Hepatocyte (in vitro differentiated cells): ENCODE measurements around the gene NPW. TPM values are rescaled to one million over a fixed set of nuclear protein-coding genes. Genes with fewer than 3 reads are reported as not detected.
"Not testable (repeated sequence)": the region's sequence is repeated elsewhere in the genome, so short reads cannot be mapped to it uniquely, and the experiment has no call there.

ENCODE experiments used
- DNase-seq: peaks from one replicate; pipeline ENCODE4 v3.0.0-alpha.2; 2016; ENCODE audit warnings: low spot score
- H2AFZ ChIP-seq: fragments of 200-600 bp; sonication (generic); 2 replicates; pipeline ENCODE4 v1.6.0; 2016; ENCODE audit warnings: antibody characterized with exemption, mild to moderate bottlenecking
- H3K27ac ChIP-seq: fragments of 200-600 bp; sonication (generic); 2 replicates; pipeline ENCODE4 v1.5.1; 2016; ENCODE audit warnings: mild to moderate bottlenecking
- H3K27me3 ChIP-seq: fragments of 200-600 bp; sonication (generic); 2 replicates; pipeline ENCODE4 v1.6.1; 2016
- H3K36me3 ChIP-seq: fragments of 200-600 bp; sonication (generic); replicated peaks from 2 replicates; pipeline ENCODE4 v1.5.1; 2016; ENCODE audit warnings: low read depth; ENCODE audit not compliant: insufficient read depth
- H3K4me1 ChIP-seq: fragments of 200-600 bp; sonication (generic); 2 replicates; pipeline ENCODE4 v1.5.1; 2016; ENCODE audit warnings: mild to moderate bottlenecking, moderate library complexity; ENCODE audit not compliant: insufficient read depth
- H3K4me2 ChIP-seq: fragments of 200-600 bp; sonication (generic); 2 replicates; pipeline ENCODE4 v1.6.0; 2016
- H3K4me3 ChIP-seq: fragments of 200-600 bp; sonication (generic); 2 replicates; pipeline ENCODE4 v1.5.1; 2016; ENCODE audit warnings: mild to moderate bottlenecking
- H3K79me2 ChIP-seq: fragments of 200-600 bp; sonication (generic); 2 replicates; pipeline ENCODE4 v1.6.0; 2017; ENCODE audit warnings: mild to moderate bottlenecking
- H3K9me2 ChIP-seq: fragments of 200-600 bp; sonication (generic); replicated peaks from 2 replicates; pipeline ENCODE4 v1.6.0; 2017; ENCODE audit warnings: mild to moderate bottlenecking; ENCODE audit not compliant: insufficient read depth
- H3K9me3 ChIP-seq: fragments of 200-600 bp; sonication (generic); 2 replicates; pipeline ENCODE4 v1.5.1; 2016; ENCODE audit warnings: low read depth, mild to moderate bottlenecking
- H4K20me1 ChIP-seq: fragments of 200-600 bp; sonication (generic); 2 replicates; pipeline ENCODE4 v1.6.0; 2016; ENCODE audit warnings: mild to moderate bottlenecking; ENCODE audit not compliant: insufficient read depth, poor library complexity, severe bottlenecking
- CTCF ChIP-seq: fragments of 200-600 bp; sonication (generic); IDR thresholded peaks from 2 replicates; pipeline ENCODE4 v1.5.1; 2016; ENCODE audit warnings: antibody characterized with exemption, mild to moderate bottlenecking; ENCODE audit not compliant: poor library complexity
- EZH2 ChIP-seq: fragments of 200-600 bp; sonication (generic); IDR thresholded peaks from 2 replicates; pipeline ENCODE4 v1.6.1; 2016; ENCODE audit warnings: antibody characterized with exemption, mild to moderate bottlenecking, borderline replicate concordance
- EZH2phosphoT487 ChIP-seq: fragments of 200-600 bp; sonication (generic); IDR thresholded peaks from one replicate; pipeline ENCODE4 v1.6.1; 2018; ENCODE audit warnings: antibody characterized with exemption, mild to moderate bottlenecking, low read depth, moderate library complexity; ENCODE audit not compliant: unreplicated experiment, severe bottlenecking
- WGBS: methylation state at CpG from one replicate; pipeline ENCODE4 v1.1.6; 2016; ENCODE audit warnings: low lambda C conversion rate; ENCODE audit errors: missing lambda C conversion rate; 5-methylcytosine and 5-hydroxymethylcytosine counted together
- polyA plus RNA-seq: library from polyadenylated mRNA; unstranded; fragments of >200 nt; fragmentation: Nextera tagmentation; extraction: Ambion mirVana; gene quantifications from 2 replicates; pipeline ENCODE4 v1.2.1, GENCODE V29; 2016
- total RNA-seq: library from RNA; depleted of rRNA; stranded (reverse); fragments of >200 nt; gene quantifications from 2 replicates; pipeline ENCODE4 v1.2.3, GENCODE V29; 2014

NPW gene
- total and polyA plus RNA-seq, 2 experiments from 2014 or later: 2.7 to 45.2 TPM

GRCh38 chr16:2008009-2008526 lies 11.5 kb upstream of the NPW start:
- TF ChIP-seq CTCF (no peak), EZH2 (no peak), EZH2phosphoT487 (no peak)
- Histone ChIP-seq H3K9me3 (no peaks in the 10 kb centered on the region), H3K9me2 (no peaks in the 10 kb centered on the region), H3K4me1 (peaks cover 30% of the 10 kb centered on the region), H3K36me3 (no peaks in the 10 kb centered on the region), H3K4me2 (peak overlapping the region; percentile 86), H4K20me1 (peaks cover 57% of the 10 kb centered on the region), H3K27ac (peak overlapping the region; percentile 99), H2AFZ (no peak overlapping the region), H3K79me2 (peaks cover 66% of the 10 kb centered on the region), H3K4me3 (peak overlapping the region; percentile 93), H3K27me3 (no peaks in the 10 kb centered on the region)
- 83% methylated on average over 15 of the region's 15 CpGs for WGBS
- DNase-seq: no peak

- peaks cover 30% of the 10 kb centered on the region for H3K4me1 ChIP-seq
- H3K79me2 ChIP-seq: peaks cover 60% of the 10 kb centered on the region
- 8% methylated on average over 21 of the region's 23 CpGs for WGBS
- H3K9me2 ChIP-seq: no peaks in the 10 kb centered on the region
- no peaks in the 10 kb centered on the region for H3K27me3 ChIP-seq
- H3K27ac ChIP-seq: peak overlapping the region; percentile 99
- peak overlapping the region; percentile 93 for H3K4me3 ChIP-seq
- DNase-seq: no peak
- peak overlapping the region; percentile 86 for H3K4me2 ChIP-seq
- H3K9me3 ChIP-seq: no peaks in the 10 kb centered on the region
- peaks cover 51% of the 10 kb centered on the region for H4K20me1 ChIP-seq
- H3K36me3 ChIP-seq: no peaks in the 10 kb centered on the region
- no peak overlapping the region for H2AFZ ChIP-seq
- no peak for TF ChIP-seq CTCF
- no peak for TF ChIP-seq EZH2
- no peak for TF ChIP-seq EZH2phosphoT487
Measured at GRCh38 chr16:2008631-2009163, 10.9 kb upstream of the NPW start.

- TF ChIP-seq EZH2: no peak
- peaks cover 48% of the 10 kb centered on the region for H4K20me1 ChIP-seq
- peak overlapping the region; percentile 99 for H3K27ac ChIP-seq
- peak; percentile 53 for DNase-seq
- WGBS: 1% methylated on average over 34 of the region's 55 CpGs
- peak overlapping the region; percentile 93 for H3K4me3 ChIP-seq
- H3K4me1 ChIP-seq: peaks cover 27% of the 10 kb centered on the region
- H3K4me2 ChIP-seq: peak overlapping the region; percentile 86
- no peaks in the 10 kb centered on the region for H3K9me2 ChIP-seq
- H3K9me3 ChIP-seq: no peaks in the 10 kb centered on the region
- H3K36me3 ChIP-seq: no peaks in the 10 kb centered on the region
- no peaks in the 10 kb centered on the region for H3K27me3 ChIP-seq
- peaks cover 57% of the 10 kb centered on the region for H3K79me2 ChIP-seq
- peak overlapping the region; percentile 49 for H2AFZ ChIP-seq
Measured at GRCh38 chr16:2009164-2009711, 10.3 kb upstream of the NPW start.

GRCh38 chr16:2009791-2010510 lies 9.6 kb upstream of the NPW start, which contains the start of gene ZNF598:
ZNF598 (minus strand) TSS chr16:2009821.
- Histone ChIP-seq H3K4me2 (peak within 1 kb of the TSS; percentile 86), H3K4me3 (peak within 1 kb of the TSS; percentile 93), H3K27ac (peak within 1 kb of the TSS; percentile 99), H3K4me1 (peaks cover 28% of the 10 kb centered on the region), H3K79me2 (peaks cover 50% of the 10 kb centered on the region), H3K36me3 (no peaks in the 10 kb centered on the region), H2AFZ (peak within 1 kb of the TSS; percentile 62), H3K9me3 (no peaks in the 10 kb centered on the region), H3K9me2 (no peaks in the 10 kb centered on the region), H4K20me1 (peaks cover 43% of the 10 kb centered on the region), H3K27me3 (no peaks in the 10 kb centered on the region)
- DNase-seq: peak; percentile 96
- no peak for TF ChIP-seq CTCF
- TF ChIP-seq EZH2: no peak
- no peak for TF ChIP-seq EZH2phosphoT487
- WGBS: 4% methylated on average over 41 of the region's 52 CpGs

- Histone ChIP-seq H3K79me2 (peaks cover 32% of the 10 kb centered on the region), H3K4me1 (peaks cover 33% of the 10 kb centered on the region), H4K20me1 (peaks cover 25% of the 10 kb centered on the region)
- not testable (repeated sequence) for H3K27me3 ChIP-seq, H3K9me3 ChIP-seq, H3K27ac ChIP-seq, DNase-seq, H3K4me2 ChIP-seq, H3K36me3 ChIP-seq, H2AFZ ChIP-seq, H3K9me2 ChIP-seq, H3K4me3 ChIP-seq
- WGBS: 91% methylated on average over 9 of the region's 9 CpGs
Measured at GRCh38 chr16:2011726-2012125, 7.9 kb upstream of the NPW start.
